ENCODE results near the gene GSTA5. TPM values are rescaled to one million over a fixed set of nuclear protein-coding genes. Genes with fewer than 3 reads are reported as not detected.
"Not testable (repeated sequence)": the region's sequence is repeated elsewhere in the genome, so short reads cannot be mapped to it uniquely, and the experiment has no call there.

The GSTA5 gene
- total RNA-seq, 1 experiment from 2014 or later, result not detected

- TF ChIP-seq ZNF512 (CRISPR knock-in tag; IDR thresholded peaks at IDR 0.05; ENCODE audit: borderline replicate concordance), result no peak
- TF ChIP-seq MAX (CRISPR knock-in tag; IDR thresholded peaks at IDR 0.05), result no peak
- TF ChIP-seq ARID4B (CRISPR knock-in tag; IDR thresholded peaks at IDR 0.05; ENCODE audit: borderline replicate concordance), result no peak
- TF ChIP-seq PREB (CRISPR knock-in tag; IDR thresholded peaks at IDR 0.05; ENCODE audit: borderline replicate concordance), result no peak
These were observed 39.3 kb downstream of the GSTA5 start (continued) for GRCh38 chr6:52801188-52801841.

GRCh38 chr6:52799272-52799671 is 41.3 kb downstream of the GSTA5 start:
- H3K9me3 Mint-ChIP-seq; H3K27ac Mint-ChIP-seq; ATAC-seq; DNase-seq (ENCODE audit: low spot score); H3K4me3 Mint-ChIP-seq; POLR2A ChIA-PET; H3K27me3 Mint-ChIP-seq (ENCODE audit: low read depth); CTCF ChIA-PET; H3K4me1 Mint-ChIP-seq; H3K36me3 Mint-ChIP-seq: not testable (repeated sequence)

GRCh38 chr6:52794366-52794765 is 46.2 kb downstream of the GSTA5 start:
- DNase-seq (ENCODE audit: low spot score); ATAC-seq; POLR2A ChIA-PET; CTCF ChIA-PET; H3K4me3 Mint-ChIP-seq; H3K4me1 Mint-ChIP-seq; H3K27ac Mint-ChIP-seq; H3K27me3 Mint-ChIP-seq (ENCODE audit: low read depth): not testable (repeated sequence)
- peaks cover 22% of the 10 kb centered on the region for H3K9me3 Mint-ChIP-seq
- peaks cover 13% of the 10 kb centered on the region for H3K36me3 Mint-ChIP-seq

GRCh38 chr6:52790861-52791260 is 49.8 kb downstream of the GSTA5 start:
- Mint-ChIP-seq H3K4me1 (no peaks in the 10 kb centered on the region), H3K4me3 (no peak overlapping the region), H3K27me3 (ENCODE audit: low read depth) (peaks cover 7% of the 10 kb centered on the region; the same call in 1 of the 2 replicates), H3K36me3 (peaks cover 13% of the 10 kb centered on the region), H3K27ac (no peak overlapping the region), H3K9me3 (peaks cover 31% of the 10 kb centered on the region)
- POLR2A ChIA-PET, result no interaction called here
- DNase-seq (ENCODE audit: low spot score) (no peak), ATAC-seq (no peak)
- CTCF ChIA-PET, result no interaction called here
- TF ChIP-seq SMAD3 (CRISPR knock-in tag; IDR thresholded peaks at IDR 0.05; ENCODE audit: borderline replicate concordance) (no peak), NR3C1 (CRISPR knock-in tag; conservative IDR thresholded peaks at IDR 0.05; ENCODE audit: low read depth) (no peak), ARID4B (CRISPR knock-in tag; IDR thresholded peaks at IDR 0.05; ENCODE audit: borderline replicate concordance) (no peak), E2F4 (CRISPR knock-in tag; IDR thresholded peaks at IDR 0.05; ENCODE audit: borderline replicate concordance, low read depth) (no peak)

GRCh38 chr6:52789658-52790057 is 51.0 kb downstream of the GSTA5 start:
- H3K4me1 Mint-ChIP-seq; POLR2A ChIA-PET; H3K4me3 Mint-ChIP-seq; DNase-seq (ENCODE audit: low spot score); CTCF ChIA-PET; H3K27ac Mint-ChIP-seq; H3K27me3 Mint-ChIP-seq (ENCODE audit: low read depth); ATAC-seq: not testable (repeated sequence)
- H3K9me3 Mint-ChIP-seq, result peaks cover 31% of the 10 kb centered on the region
- H3K36me3 Mint-ChIP-seq, result peaks cover 13% of the 10 kb centered on the region

Measured in WTC11 (cell line).